Liver (tissue), 9 donors: Measurements from ENCODE around the gene STC2. TPM values are rescaled to one million over a fixed set of nuclear protein-coding genes. Genes with fewer than 3 reads are reported as not detected.

Source experiments
- DNase-seq: peaks from one replicate; pipeline ENCODE4 v3.0.0-alpha.2; 2017; ENCODE audit warnings: low spot score
- H3K27ac ChIP-seq, 2 donors: one replicate each; pipeline ENCODE4 v1.7.0; 2013; ENCODE audit warnings: inconsistent platforms in 2 of 2, low read length in 2 of 2, control low read depth in 1 of 2, low read depth in 1 of 2, mild to moderate bottlenecking in 1 of 2
- H3K27me3 ChIP-seq, 4 donors: one replicate each; pipeline versions ENCODE4 v1.6.1 to v1.7.0; 2013; ENCODE audit warnings: low read length in 3 of 4, inconsistent platforms in 1 of 4, mild to moderate bottlenecking in 1 of 4, moderate library complexity in 1 of 4; ENCODE audit not compliant: control insufficient read depth in 4 of 4, insufficient read depth in 4 of 4
- H3K36me3 ChIP-seq, 4 donors: one replicate each; pipeline versions ENCODE4 v1.6.1 to v1.7.0; 2013; ENCODE audit warnings: low read length in 3 of 4, mild to moderate bottlenecking in 3 of 4, low read depth in 1 of 4, moderate library complexity in 1 of 4; ENCODE audit not compliant: control insufficient read depth in 4 of 4, insufficient read depth in 3 of 4
- H3K4me1 ChIP-seq, 4 donors: one replicate each; pipeline versions ENCODE4 v1.6.1 to v1.7.0; 2013; ENCODE audit warnings: low read length in 3 of 4, mild to moderate bottlenecking in 3 of 4, moderate library complexity in 1 of 4; ENCODE audit not compliant: control insufficient read depth in 4 of 4, insufficient read depth in 4 of 4
- H3K4me3 ChIP-seq, 3 donors: one replicate each; pipeline versions ENCODE4 v1.6.1 to v1.7.0; 2013; ENCODE audit warnings: low read length in 3 of 3, control low read depth in 1 of 3, low read depth in 1 of 3, mild to moderate bottlenecking in 1 of 3
- H3K9ac ChIP-seq, 2 donors: one replicate each; pipeline ENCODE4 v1.7.0; 2013; ENCODE audit warnings: low read length in 2 of 2, mild to moderate bottlenecking in 2 of 2, moderate library complexity in 2 of 2, control low read depth in 1 of 2, low read depth in 1 of 2
- H3K9me3 ChIP-seq, 4 donors: one replicate each; pipeline versions ENCODE4 v1.6.1 to v1.7.0; 2013; ENCODE audit warnings: low read length in 3 of 4; ENCODE audit not compliant: control insufficient read depth in 4 of 4
- CTCF ChIP-seq: fragments of 150-350 bp; IDR thresholded peaks from 2 replicates; pipeline ENCODE4 v1.5.1; 2017; ENCODE audit warnings: improper control_type of control experiment, low read depth, low read length; ENCODE audit not compliant: missing input control
- EGR1 ChIP-seq, 2 donors: IDR thresholded peaks; 2 replicates each; pipeline ENCODE4 v1.6.1; 2016 to 2018; ENCODE audit warnings: antibody characterized with exemption in 2 of 2, low read depth in 2 of 2
- FOXA1 ChIP-seq: IDR thresholded peaks from 2 replicates; pipeline ENCODE4 v1.6.1; 2016; ENCODE audit warnings: antibody characterized with exemption
- FOXA2 ChIP-seq: IDR thresholded peaks from 2 replicates; pipeline ENCODE4 v1.6.1; 2016; ENCODE audit warnings: antibody characterized with exemption
- GABPA ChIP-seq, 2 donors: IDR thresholded peaks in 1 of 2; conservative IDR thresholded peaks in 1 of 2; 2 replicates each; pipeline ENCODE4 v1.6.1; 2016; ENCODE audit warnings: antibody characterized with exemption in 2 of 2, mild to moderate bottlenecking in 1 of 2, moderate library complexity in 1 of 2
- HNF4A ChIP-seq, 2 donors: conservative IDR thresholded peaks; 2 replicates each; pipeline ENCODE4 v1.6.1; 2016; ENCODE audit warnings: antibody characterized with exemption in 2 of 2, mild to moderate bottlenecking in 2 of 2
- HNF4G ChIP-seq: IDR thresholded peaks from 2 replicates; pipeline ENCODE4 v1.6.1; 2016; ENCODE audit warnings: antibody characterized with exemption
- JUND ChIP-seq, 2 donors: IDR thresholded peaks; 2 replicates each; pipeline ENCODE4 v1.6.1; 2016; ENCODE audit warnings: antibody characterized with exemption in 2 of 2
- NR2F2 ChIP-seq: IDR thresholded peaks from 2 replicates; pipeline ENCODE4 v1.6.1; 2016; ENCODE audit warnings: antibody characterized with exemption
- RAD21 ChIP-seq, 2 donors: IDR thresholded peaks; 2 replicates each; pipeline ENCODE4 v1.6.1; 2016; ENCODE audit warnings: antibody characterized with exemption in 2 of 2, mild to moderate bottlenecking in 2 of 2
- RXRA ChIP-seq, 2 donors: IDR thresholded peaks; 2 replicates each; pipeline ENCODE4 v1.6.1; 2017 to 2018; ENCODE audit warnings: antibody characterized with exemption in 2 of 2, mild to moderate bottlenecking in 1 of 2
- SP1 ChIP-seq: IDR thresholded peaks from 2 replicates; pipeline ENCODE4 v1.6.1; 2018; ENCODE audit warnings: antibody characterized with exemption, mild to moderate bottlenecking
- TAF1 ChIP-seq: conservative IDR thresholded peaks from 2 replicates; pipeline ENCODE4 v1.6.1; 2016; ENCODE audit warnings: antibody characterized with exemption, mild to moderate bottlenecking
- YY1 ChIP-seq: IDR thresholded peaks from 2 replicates; pipeline ENCODE4 v1.6.1; 2016; ENCODE audit warnings: antibody characterized with exemption, mild to moderate bottlenecking
- ZBTB33 ChIP-seq: IDR thresholded peaks from 2 replicates; pipeline ENCODE4 v1.6.1; 2016; ENCODE audit warnings: antibody characterized with exemption
- WGBS: extraction: QIAGEN DNeasy Blood & Tissue Kit; methylation state at CpG from one replicate; pipeline ENCODE4 v1.1.7; 2013; 5-methylcytosine and 5-hydroxymethylcytosine counted together
- polyA plus RNA-seq, 2 donors: library from polyadenylated mRNA; stranded (reverse) in 1 of 2; unstranded in 1 of 2; fragments of 200-250 nt in 1 of 2; fragments of >200 nt in 1 of 2; fragmentation: Nextera tagmentation in 1 of 2; extraction: Ambion mirVana in 1 of 2; gene quantifications; one replicate each; pipeline versions ENCODE4 v1.2.1 to v1.2.3, GENCODE V29; 2013 to 2015
- total RNA-seq, 2 donors: library from RNA; depleted of rRNA; stranded (reverse); fragments of >200 nt; gene quantifications; one replicate each; pipeline ENCODE4 v1.2.3, GENCODE V29; 2014
- TF ChIP-seq, protein P1 (sequence below): IDR thresholded peaks from 2 replicates; pipeline ENCODE4 v1.6.1; 2016; ENCODE audit warnings: antibody characterized with exemption
- TF ChIP-seq, protein P2 (sequence below): IDR thresholded peaks from 2 replicates; pipeline ENCODE4 v1.6.1; 2016; ENCODE audit warnings: antibody characterized with exemption, mild to moderate bottlenecking
- donor health status: healthy.
- donor health status: healthy.
- donor health status: healthy.
- donor health status: healthy.
- donor health status: healthy.

STC2 gene
- total and polyA plus RNA-seq, 4 donors = 0.04 to 0.18 (median 0.17) TPM; not detected in 1

- DNase-seq = no peak
- 86% methylated on average over 7 of the region's 7 CpGs for whole genome bisulfite sequencing
- Histone ChIP-seq H3K27me3 (no peaks in the 10 kb centered on the region), H3K27ac (no peak overlapping the region), H3K4me1 (peaks cover 2 to 18% (median 14%) of the 10 kb centered on the region in 4 donors), H3K36me3 (no peaks in the 10 kb centered on the region), H3K4me3 (no peak overlapping the region), H3K9me3 (no peaks in the 10 kb centered on the region), H3K9ac (no peak overlapping the region)
- TF ChIP-seq GABPA (IDR thresholded peaks at IDR 0.05 in 1 of 2, conservative IDR thresholded peaks at IDR 0.05 in 1 of 2) = no peak
- TF ChIP-seq RXRA (IDR thresholded peaks at IDR 0.05) = no peak
- TF ChIP-seq NR2F2 = no peak
- TF ChIP-seq HNF4G = no peak
- no peak for TF ChIP-seq TAF1
- TF ChIP-seq EGR1 (IDR thresholded peaks at IDR 0.05; ENCODE audit: low read depth in 2 of 2) = no peak
- no peak for TF ChIP-seq YY1
- no peak for TF ChIP-seq HNF4A (conservative IDR thresholded peaks at IDR 0.05)
- TF ChIP-seq, protein P1, sequence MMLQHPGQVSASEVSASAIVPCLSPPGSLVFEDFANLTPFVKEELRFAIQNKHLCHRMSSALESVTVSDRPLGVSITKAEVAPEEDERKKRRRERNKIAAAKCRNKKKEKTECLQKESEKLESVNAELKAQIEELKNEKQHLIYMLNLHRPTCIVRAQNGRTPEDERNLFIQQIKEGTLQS = no peak
- TF ChIP-seq CTCF = no peak
- no peak for TF ChIP-seq FOXA1
- TF ChIP-seq SP1 = no peak
- TF ChIP-seq JUND (IDR thresholded peaks at IDR 0.05) = no peak
- no peak for TF ChIP-seq ZBTB33
- no peak for TF ChIP-seq RAD21 (IDR thresholded peaks at IDR 0.05)
- no peak for TF ChIP-seq FOXA2
- TF ChIP-seq, protein P2, sequence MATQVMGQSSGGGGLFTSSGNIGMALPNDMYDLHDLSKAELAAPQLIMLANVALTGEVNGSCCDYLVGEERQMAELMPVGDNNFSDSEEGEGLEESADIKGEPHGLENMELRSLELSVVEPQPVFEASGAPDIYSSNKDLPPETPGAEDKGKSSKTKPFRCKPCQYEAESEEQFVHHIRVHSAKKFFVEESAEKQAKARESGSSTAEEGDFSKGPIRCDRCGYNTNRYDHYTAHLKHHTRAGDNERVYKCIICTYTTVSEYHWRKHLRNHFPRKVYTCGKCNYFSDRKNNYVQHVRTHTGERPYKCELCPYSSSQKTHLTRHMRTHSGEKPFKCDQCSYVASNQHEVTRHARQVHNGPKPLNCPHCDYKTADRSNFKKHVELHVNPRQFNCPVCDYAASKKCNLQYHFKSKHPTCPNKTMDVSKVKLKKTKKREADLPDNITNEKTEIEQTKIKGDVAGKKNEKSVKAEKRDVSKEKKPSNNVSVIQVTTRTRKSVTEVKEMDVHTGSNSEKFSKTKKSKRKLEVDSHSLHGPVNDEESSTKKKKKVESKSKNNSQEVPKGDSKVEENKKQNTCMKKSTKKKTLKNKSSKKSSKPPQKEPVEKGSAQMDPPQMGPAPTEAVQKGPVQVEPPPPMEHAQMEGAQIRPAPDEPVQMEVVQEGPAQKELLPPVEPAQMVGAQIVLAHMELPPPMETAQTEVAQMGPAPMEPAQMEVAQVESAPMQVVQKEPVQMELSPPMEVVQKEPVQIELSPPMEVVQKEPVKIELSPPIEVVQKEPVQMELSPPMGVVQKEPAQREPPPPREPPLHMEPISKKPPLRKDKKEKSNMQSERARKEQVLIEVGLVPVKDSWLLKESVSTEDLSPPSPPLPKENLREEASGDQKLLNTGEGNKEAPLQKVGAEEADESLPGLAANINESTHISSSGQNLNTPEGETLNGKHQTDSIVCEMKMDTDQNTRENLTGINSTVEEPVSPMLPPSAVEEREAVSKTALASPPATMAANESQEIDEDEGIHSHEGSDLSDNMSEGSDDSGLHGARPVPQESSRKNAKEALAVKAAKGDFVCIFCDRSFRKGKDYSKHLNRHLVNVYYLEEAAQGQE = no peak
Observed at GRCh38 chr5:173318881-173319620, 9.2 kb downstream of the STC2 start.
